GM15510 (cell line): ENCODE results near the gene SLC35G6.

ENCODE experiments used
- POLR2A ChIP-seq: IDR thresholded peaks from 3 replicates; pipeline ENCODE4 v1.6.1; 2011; ENCODE audit warnings: borderline replicate concordance; ENCODE audit not compliant: insufficient read length; ENCODE audit errors: extremely low read depth

SLC35G6 gene

DNA sequence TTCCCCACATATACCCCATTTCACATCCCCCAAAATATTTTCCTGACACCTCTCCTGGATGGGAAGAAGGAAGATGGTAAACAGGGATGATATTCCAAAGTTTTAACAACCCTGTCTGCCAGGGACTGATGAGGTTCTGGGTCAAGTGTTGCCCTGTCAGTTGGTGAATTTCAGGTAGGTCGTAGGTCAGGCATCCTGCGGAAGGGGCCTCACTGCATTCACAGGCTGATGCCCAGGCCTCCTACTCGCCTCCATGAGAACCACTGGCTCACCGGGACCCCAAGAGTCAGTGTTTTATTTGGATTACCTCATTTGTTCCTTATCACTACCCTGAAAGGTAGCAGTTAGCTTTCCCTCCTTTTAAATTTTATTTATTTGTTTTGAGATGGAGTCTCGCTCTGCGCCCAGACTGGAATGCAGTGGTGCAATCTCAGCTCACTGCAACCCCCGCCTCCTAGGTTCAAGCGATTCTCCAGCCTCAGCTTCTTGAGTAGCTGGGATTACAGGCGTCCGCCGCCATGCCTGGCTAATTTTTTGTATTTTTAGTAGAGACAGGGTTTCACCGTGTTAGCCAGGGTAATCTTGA is 12.3 kb upstream of the SLC35G6 start:
- no peak for TF ChIP-seq POLR2A

DNA sequence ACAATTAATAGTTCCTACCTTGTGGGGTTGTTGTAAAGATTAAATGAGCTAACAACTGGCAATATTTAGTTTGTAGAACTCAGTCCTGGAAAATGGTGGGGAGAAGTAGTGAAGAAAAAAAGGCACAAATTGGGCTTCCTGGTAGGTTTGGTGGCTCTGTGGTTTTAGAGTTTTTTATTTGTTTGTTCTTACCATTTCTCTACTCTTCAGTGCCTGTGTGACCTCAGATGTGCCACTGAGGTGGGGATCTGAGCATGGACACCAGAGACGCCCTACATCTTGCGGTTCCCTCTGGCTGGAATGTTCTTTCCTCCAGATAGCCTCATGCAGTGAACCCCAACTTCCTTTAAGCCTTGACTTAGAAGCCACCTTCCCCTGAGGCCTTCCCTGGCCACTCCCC is 9.5 kb upstream of the SLC35G6 start:
- no peak for TF ChIP-seq POLR2A

DNA sequence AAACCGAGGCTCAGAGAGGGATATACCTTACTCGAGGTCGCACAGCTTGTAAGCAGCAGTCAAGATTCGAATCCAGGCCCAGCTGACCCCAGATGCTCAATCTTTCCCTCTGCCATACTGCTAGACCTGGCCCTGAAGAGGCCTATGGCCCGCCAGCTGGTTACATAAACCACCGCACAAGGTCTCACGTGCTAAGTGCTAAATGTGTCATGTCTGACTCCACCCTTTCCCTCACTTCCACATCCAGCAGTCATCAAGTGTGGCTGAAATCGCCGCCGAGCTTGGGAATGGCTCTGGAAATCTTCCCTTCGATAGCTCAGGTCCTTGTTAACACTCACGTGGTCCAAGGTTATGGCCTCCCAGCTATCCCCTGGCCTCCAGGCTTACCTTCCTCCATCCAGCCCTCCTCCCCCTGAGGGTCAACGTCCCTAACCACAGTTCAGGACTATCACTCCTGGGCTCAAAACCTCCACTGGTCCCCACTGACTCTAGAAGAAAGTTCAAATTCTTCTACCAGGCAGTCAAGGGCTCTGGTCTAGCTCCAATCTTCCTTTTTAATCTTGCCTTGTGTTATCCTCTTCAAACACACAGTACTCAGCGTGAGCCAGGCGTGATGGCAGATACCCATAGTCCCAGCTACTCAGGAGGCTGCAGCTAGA is 5.4 kb upstream of the SLC35G6 start:
- no peak for TF ChIP-seq POLR2A

DNA sequence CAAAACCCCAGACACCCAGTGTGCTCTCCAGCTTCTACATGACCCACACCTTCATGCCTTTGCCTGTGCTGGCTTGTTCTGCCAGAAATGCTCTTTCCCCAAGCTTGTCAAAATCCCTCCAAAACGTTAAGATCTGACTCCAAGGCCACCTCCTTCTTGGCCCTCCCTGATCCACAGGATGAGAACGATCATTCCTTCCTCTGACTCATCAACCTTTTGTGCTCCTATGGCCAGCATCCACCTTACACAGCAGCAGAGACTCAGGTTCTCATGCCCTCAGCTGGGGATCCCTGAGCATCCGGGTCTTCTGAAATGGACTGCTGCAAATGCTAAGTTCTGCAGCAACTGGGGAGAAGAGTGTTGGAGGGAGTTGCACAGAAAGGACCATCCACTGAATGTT is 4.8 kb upstream of the SLC35G6 start:
- TF ChIP-seq POLR2A = no peak

DNA sequence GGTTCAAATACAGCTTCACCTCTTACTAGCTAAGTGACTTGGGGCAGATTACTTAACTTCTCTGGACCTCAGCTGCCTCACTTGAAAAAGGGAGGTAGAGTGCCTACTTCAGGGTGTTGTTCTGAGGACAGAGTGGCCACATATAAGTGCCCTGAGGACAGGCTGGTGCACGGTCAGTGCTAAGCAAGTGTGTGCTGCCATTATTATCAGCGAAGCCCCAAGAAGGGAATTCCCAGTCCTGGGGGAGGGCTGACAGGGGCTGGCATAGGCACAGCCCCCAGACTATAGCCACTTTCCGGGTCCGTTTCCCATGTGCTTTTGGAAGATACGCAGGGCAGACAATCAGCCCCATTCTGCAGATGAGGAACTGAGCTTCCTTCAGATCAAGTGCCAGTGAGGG is 4.3 kb upstream of the SLC35G6 start:
- TF ChIP-seq POLR2A = no peak

DNA sequence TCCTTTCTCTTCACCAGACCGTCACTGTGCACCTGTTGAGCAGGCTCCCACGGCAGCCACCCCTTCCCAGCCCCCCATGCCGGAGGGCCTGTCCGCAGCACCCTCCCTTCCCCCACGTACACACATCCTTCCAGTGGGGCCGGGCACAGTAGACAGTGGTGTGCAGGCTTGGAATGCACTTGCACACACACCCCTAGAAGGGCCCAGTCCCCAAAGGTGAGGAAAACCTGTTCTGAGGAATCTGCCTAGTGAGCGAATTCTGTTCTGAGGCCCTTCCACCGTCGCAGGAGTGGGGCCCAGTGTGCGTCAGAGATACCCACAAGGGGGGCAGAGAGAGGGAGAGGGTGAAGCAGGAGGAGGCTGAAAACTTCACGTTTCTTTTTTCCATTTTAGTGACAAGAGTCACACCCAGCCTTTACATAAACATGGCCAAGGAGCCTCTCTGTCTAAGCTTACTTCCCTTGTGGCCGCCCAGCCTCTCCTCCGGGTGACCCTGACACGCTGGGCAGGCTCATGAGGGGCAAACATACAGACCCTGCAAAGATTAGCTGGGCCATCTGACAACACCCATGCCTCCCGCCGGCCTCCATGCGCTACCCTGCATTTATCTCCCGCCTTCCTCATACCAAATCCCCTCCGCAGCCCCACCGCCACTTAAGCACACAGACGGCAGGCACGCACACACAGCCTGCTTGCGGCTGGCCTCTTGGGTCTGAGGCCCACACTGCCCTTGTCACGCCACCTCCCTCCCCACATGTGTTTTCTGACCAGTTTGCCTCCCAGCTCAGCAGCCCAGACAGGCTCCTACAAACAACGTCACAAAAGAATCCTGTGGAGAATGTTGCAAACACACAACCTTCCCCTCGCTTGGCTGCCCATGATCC is 3.6 kb upstream of the SLC35G6 start:
- no peak for TF ChIP-seq POLR2A

DNA sequence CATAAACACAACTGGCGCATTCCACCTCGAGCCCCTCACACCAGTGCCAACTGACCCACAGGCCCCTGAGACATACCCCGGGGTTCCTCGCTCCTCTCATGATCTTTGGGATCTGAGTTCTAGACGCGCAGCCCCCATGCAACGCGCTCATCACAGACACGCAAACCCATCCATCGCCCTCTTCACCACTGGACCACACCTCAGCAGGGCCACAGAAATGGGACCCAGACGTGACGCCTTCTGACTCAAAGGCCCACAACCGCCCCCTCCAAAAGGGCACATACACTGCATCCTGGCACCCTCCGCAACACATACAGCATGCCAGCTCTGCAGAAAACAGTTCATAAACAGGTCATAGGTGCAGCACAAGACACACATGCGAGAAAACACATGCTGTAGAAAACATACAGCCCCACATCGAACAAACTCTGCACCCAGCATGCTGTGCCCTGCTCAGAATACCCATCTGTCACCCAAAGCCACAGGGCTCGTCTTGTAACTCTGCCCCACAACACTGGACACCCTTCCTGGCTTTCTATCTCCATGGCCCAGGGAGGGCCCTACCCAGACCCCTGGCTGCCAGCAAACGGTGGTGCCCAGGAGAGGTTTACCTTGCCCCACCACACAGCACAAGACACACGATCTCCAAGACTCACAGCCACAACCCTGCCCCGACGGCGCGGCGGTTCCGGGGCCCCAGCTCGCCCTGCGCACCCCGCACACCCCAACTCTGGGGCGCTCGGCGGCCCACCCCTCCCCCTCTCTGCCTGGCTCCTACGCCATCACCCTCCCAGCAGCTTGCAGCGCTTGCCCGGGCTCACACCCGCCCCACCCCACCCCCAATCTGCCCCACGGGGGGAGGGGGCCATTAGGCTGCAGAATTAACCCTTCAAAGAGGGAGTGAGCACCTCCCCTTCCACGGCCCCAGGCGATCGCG is 2.7 kb upstream of the SLC35G6 start:
- TF ChIP-seq POLR2A = no peak

DNA sequence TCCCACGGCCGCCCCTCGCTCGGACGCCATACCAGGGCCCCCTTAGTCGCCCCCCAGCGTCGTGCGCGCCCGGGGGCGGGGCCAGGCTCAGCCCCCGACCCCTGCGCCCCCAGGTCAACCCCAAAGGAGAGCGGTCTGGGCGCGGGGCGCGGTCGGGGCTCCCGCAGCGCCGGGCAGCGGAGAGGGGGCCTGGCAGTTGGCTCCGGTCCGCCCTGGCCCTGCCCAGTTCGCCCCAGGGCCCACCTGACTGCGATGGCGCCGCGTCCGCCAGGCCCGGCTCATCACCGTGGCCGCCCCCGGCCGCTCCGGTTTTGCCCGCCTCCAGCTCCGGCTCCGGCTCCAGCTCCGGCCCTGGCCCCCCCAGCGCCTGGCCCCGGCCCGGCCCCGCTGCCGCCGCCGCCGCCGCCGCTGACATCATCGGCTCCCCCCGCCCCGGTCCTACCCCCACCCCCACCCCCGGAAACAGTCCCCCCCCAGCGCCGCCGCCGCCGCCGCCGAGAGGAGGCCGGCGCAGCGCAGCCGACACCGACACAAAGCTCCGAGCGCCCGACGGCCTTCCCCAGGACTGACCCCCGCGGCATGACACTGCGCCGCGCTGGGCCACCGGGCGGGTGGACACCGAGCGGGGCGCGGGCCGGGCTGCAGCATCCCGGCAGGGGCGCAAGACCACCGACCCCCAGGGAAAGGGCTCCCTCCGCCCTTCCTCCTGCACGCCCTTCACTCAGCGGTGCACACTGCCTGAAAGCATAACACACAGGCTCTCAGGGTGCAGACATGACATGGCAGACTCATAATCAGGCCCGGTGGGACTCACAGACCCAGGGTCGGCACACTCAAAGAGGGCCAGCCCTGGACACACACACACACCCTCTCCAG is 1.8 kb upstream of the SLC35G6 start, which contains the start of gene ZBTB4:
Gene ZBTB4, minus strand, starts transcription at position 419 of the 876 bp plus-strand sequence. CDS start 12,830 bp downstream, outside the sequence.
- peak; percentile 40 for TF ChIP-seq POLR2A

DNA sequence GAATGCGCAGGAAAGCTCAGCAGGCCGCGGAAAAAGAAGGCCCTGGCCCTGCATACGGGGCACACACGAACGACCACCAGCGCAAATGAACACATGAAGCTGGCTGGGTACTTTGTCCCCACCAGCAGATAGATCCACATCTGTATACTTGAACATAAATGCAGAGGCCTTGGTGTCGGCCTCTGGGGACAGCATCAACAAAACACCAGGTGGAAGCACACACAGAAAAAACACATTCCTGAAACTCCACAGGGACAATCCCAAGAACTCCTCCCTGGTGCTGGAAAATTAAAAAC is 1.2 kb upstream of the SLC35G6 start:
- TF ChIP-seq POLR2A = no peak

DNA sequence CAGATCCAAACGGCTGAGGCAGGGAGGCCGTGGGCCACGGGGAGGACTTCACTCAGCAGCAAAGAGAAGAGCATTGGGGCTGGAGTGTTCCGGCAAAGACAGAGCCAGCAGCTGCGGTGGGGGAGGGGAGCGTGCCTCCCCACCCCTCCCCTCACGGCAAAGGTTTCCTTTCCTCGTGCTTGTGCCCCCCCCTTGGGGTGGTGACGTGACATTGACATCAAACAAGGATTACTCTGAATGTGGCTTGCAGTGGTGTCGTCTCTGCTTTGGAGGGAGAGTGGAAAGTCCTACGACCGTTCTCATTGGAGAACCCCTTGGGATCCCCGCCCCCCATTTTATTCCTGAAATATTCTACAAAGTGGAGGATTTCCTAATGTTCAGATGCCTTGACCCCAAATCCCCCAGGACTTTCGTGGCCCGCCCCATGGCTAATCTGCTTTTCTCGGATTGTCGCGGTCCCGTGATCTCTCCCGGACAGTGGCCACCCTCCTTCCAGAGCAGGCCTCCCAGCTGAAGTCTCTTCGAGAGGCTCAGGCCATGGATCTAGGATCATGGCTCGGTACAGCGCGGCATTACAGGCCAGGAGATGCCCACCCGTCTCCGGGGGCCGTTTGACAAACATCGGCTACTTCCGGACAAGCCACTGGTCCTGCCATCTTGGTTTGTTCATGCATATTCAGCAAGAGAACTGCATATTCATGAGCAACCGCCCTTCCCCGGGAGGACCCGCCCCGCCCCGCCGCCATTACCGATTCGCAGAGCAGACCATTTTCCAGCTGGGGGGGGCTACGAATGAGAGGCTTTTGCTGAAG is 2.2 kb downstream of the SLC35G6 start:
- peak; percentile 64 for TF ChIP-seq POLR2A

DNA sequence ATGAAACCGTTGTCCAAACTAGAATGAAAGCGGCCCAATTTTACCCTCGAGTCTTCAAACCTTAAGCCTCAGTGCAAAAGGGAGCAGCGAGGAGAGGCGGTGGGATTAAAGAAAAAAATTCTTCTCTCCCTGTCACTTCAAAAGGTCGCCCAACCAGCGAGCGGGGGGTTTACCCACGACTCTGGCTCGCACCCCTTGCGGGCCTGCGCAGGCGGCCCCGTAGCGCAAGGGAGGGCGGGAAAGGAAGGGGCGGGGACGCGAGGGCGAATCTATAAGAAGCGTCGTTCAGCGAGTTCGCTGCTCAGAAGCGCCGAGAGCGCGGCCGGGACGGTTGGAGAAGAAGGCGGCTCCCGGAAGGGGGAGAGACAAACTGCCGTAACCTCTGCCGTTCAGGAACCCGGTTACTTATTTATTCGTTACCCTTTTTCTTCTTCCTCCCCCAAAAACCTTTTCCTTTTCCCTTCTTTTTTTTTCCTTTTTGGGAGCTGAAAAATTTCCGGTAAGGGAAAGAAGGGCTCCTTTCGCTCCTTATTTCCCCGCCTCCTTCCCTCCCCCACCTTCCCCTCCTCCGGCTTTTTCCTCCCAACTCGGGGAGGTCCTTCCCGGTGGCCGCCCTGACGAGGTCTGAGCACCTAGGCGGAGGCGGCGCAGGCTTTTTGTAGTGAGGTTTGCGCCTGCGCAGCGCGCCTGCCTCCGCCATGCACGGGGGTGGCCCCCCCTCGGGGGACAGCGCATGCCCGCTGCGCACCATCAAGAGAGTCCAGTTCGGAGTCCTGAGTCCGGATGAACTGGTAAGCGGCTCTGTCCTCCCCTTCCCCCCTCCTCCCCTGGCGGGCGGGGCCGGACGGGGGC is 3.0 kb downstream of the SLC35G6 start, which contains the start of gene POLR2A:
Gene POLR2A, plus strand, starts transcription at position 300 of the 852 bp plus-strand sequence.
- peak; percentile 100 for TF ChIP-seq POLR2A

DNA sequence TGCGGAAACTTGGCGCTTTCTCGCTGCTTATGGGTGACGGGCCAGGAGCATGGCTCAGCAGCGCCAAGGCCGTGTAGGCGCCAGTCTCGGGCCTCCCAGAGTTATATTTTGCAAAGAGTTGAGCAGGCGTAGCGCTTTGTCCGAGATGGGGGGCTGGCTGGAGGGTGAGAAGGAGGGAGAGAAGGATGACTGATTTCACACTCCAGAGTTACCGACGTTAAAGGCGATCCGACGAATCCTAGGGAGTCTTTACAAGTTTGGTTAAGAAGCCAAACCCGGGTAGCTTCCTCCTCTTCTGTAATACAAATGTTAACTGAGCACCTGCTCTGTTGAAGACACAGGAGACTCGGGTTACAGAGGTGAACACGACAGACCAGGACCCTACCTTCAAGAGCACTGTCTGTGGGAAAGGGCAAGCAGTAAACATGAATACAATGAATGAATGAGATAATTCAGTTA is 3.7 kb downstream of the SLC35G6 start:
- no peak for TF ChIP-seq POLR2A
